ENCODE measurements around the gene RNF5. TPM values are rescaled to one million over a fixed set of nuclear protein-coding genes. Genes with fewer than 3 reads are reported as not detected.
"Not testable (repeated sequence)": the region's sequence is repeated elsewhere in the genome, so short reads cannot be mapped to it uniquely, and the experiment has no call there.

RNF5 gene
- total and polyA plus RNA-seq, 2 experiments from 2014 or later, result 180 to 232 TPM

GRCh38 chr6:32191696-32192607 lies 13.7 kb downstream of the RNF5 start:
- H3K36me3 ChIP-seq, result peaks cover 8% of the 10 kb centered on the region
- peaks cover 4% of the 10 kb centered on the region for H3K4me1 ChIP-seq (ENCODE audit: low read depth)
- peak overlapping the region; percentile 97 for H3K27ac ChIP-seq
- TF ChIP-seq CTCF (IDR thresholded peaks at IDR 0.05; ENCODE audit: low read depth, low read length), result no peak
- DNase-seq (ENCODE audit: low read depth in 1 of 2, low spot score in 1 of 2), result no peak
- no peak overlapping the region for H3K4me3 ChIP-seq
- H3K9me3 ChIP-seq (ENCODE audit: low read depth), result no peaks in the 10 kb centered on the region
- H3K27me3 ChIP-seq, result no peaks in the 10 kb centered on the region

GRCh38 chr6:32192608-32193039 lies 14.4 kb downstream of the RNF5 start, which contains the start of gene GPSM3:
Gene GPSM3, minus strand, starts transcription at chr6:32192643. Its CDS starts 130 bp downstream, at chr6:32192513.
- peaks cover 2% of the 10 kb centered on the region for H3K36me3 ChIP-seq
- no peaks in the 10 kb centered on the region for H3K27me3 ChIP-seq
- TF ChIP-seq CTCF (IDR thresholded peaks at IDR 0.05; ENCODE audit: low read depth, low read length), result no peak
- H3K27ac ChIP-seq, result peak within 1 kb of the TSS; percentile 97
- H3K4me1 ChIP-seq (ENCODE audit: low read depth), result peaks cover 4% of the 10 kb centered on the region
- H3K9me3 ChIP-seq (ENCODE audit: low read depth), result no peaks in the 10 kb centered on the region
- DNase-seq (ENCODE audit: low read depth in 1 of 2, low spot score in 1 of 2), result peak in 1 of 2 donors; percentile 70
- H3K4me3 ChIP-seq, result no peak within 1 kb of the TSS

- not testable (repeated sequence) for H3K27me3 ChIP-seq; H3K36me3 ChIP-seq; H3K4me3 ChIP-seq; H3K4me1 ChIP-seq (ENCODE audit: low read depth); H3K9me3 ChIP-seq (ENCODE audit: low read depth); DNase-seq (ENCODE audit: low read depth in 1 of 2, low spot score in 1 of 2)
- peak overlapping the region; percentile 45 for H3K27ac ChIP-seq
These were observed 14.9 kb downstream of the RNF5 start for GRCh38 chr6:32193096-32193495.

- peak overlapping the region; percentile 98 for H3K27ac ChIP-seq
These were observed 16.2 kb downstream of the RNF5 start for GRCh38 chr6:32194388-32194787.

GRCh38 chr6:32194825-32195651 lies 16.8 kb downstream of the RNF5 start:
- DNase-seq (ENCODE audit: low read depth in 1 of 2, low spot score in 1 of 2), result peak; percentile 38 to 76
- Histone ChIP-seq H3K27me3 (no peaks in the 10 kb centered on the region), H3K4me3 (peak overlapping the region; percentile 47), H3K9me3 (ENCODE audit: low read depth) (no peaks in the 10 kb centered on the region), H3K4me1 (ENCODE audit: low read depth) (no peaks in the 10 kb centered on the region), H3K36me3 (no peaks in the 10 kb centered on the region), H3K27ac (peak overlapping the region; percentile 98)
- TF ChIP-seq CTCF (IDR thresholded peaks at IDR 0.05; ENCODE audit: low read depth, low read length), result peak; percentile 64

More at GRCh38 chr6:32194388-32194787, 16.2 kb downstream of the RNF5 start:
- Histone ChIP-seq H3K27me3 (no peaks in the 10 kb centered on the region), H3K4me1 (ENCODE audit: low read depth) (no peaks in the 10 kb centered on the region), H3K9me3 (ENCODE audit: low read depth) (no peaks in the 10 kb centered on the region), H3K4me3 (no peak overlapping the region), H3K36me3 (no peaks in the 10 kb centered on the region)
- TF ChIP-seq CTCF (IDR thresholded peaks at IDR 0.05; ENCODE audit: low read depth, low read length), result no peak
- DNase-seq (ENCODE audit: low read depth in 1 of 2, low spot score in 1 of 2), result no peak
